Testis (tissue), 2 donors: ENCODE measurements around the gene MPC1.

ENCODE experiments used
- POLR2A ChIP-seq: fragments of 450-650 bp; IDR thresholded peaks from one replicate; pipeline ENCODE4 v1.6.1; 2017; ENCODE audit warnings: antibody characterized with exemption, mild to moderate bottlenecking, moderate library complexity
- TF ChIP-seq, protein P1 (sequence below), 3 experiments: fragments of 450-650 bp in 2 of 3; fragments of 200-600 bp in 1 of 3; sonication (generic) in 1 of 3; IDR thresholded peaks; one replicate each; pipeline ENCODE4 v1.5.1; 2016 to 2019; ENCODE audit warnings: antibody characterized with exemption in 3 of 3, mild to moderate bottlenecking in 2 of 3, moderate library complexity in 1 of 3

DNA sequence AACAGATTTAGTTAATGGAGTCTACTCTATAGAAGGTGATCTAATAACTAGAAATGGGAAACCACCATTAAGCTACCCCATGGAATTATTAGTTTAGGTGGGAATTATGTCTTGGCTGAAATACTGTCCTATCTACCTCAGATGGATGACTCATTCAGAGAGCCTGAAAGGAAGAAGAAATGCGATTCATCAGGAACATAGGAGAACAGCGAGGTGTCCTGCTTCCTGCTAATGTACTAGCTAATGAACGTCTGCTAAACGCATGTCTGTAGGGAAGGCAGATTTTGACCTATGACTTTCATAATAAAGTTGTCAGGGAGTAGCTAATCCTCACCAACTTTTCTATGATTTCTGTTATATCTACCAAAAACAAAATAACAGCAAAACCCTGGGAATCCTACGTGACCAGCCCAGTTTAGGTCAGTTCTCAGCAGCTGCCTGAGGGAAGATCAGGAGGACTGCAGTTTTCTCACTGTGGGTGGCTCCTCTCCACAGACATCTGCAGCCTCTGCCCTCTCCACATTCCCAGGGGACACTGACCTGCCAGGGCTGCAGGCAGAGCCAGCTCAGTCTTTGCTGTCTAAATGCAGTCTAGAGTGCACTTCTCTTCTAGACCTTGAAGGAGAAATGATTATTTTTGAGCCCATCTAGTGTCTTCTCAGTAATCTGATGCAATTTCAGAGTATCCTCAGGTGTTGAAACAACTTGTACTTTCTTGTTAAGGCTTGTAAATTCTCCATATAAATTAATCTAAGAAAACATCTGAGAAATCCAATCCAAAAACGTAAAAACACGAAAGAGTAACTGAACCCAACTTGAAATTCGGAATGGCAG, 22.3 kb downstream of the MPC1 start:
- TF ChIP-seq, protein P1, sequence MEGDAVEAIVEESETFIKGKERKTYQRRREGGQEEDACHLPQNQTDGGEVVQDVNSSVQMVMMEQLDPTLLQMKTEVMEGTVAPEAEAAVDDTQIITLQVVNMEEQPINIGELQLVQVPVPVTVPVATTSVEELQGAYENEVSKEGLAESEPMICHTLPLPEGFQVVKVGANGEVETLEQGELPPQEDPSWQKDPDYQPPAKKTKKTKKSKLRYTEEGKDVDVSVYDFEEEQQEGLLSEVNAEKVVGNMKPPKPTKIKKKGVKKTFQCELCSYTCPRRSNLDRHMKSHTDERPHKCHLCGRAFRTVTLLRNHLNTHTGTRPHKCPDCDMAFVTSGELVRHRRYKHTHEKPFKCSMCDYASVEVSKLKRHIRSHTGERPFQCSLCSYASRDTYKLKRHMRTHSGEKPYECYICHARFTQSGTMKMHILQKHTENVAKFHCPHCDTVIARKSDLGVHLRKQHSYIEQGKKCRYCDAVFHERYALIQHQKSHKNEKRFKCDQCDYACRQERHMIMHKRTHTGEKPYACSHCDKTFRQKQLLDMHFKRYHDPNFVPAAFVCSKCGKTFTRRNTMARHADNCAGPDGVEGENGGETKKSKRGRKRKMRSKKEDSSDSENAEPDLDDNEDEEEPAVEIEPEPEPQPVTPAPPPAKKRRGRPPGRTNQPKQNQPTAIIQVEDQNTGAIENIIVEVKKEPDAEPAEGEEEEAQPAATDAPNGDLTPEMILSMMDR (IDR thresholded peaks at IDR 0.05): no peak
- no peak for TF ChIP-seq POLR2A
